Measurements from ENCODE around the gene MOCS1.

The MOCS1 gene

GRCh38 chr6:39927159-39927558 lies 7.1 kb downstream of the MOCS1 start:
- no peak overlapping the region for H3K4me3 ChIP-seq (ENCODE audit: low read depth, low read length)
- no peak for DNase-seq (ENCODE audit: low read depth)

DNA sequence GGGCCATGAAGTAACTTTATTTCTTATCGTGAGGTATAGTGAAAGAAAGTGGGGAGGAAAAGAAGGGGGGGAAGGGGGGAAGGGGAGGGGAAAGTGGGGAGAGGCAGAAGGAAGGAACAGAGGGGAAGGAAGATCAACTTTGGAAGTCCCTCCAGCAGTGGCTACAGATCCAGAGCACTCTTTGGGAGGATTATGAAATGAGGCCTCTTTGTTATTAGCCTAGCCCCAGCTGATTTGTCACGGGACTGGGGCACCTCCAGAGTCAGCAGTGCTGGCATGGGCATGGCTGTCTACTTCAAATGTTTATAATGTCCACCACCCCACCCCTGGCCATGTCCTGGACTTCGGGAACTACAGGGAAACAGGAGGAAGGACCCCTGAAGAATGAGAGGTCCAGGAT lies 7.6 kb downstream of the MOCS1 start:
- no peak for DNase-seq (ENCODE audit: low read depth)
- H3K4me3 ChIP-seq (ENCODE audit: low read depth, low read length), result no peak overlapping the region

- no peak for DNase-seq (ENCODE audit: low read depth)
- H3K4me3 ChIP-seq (ENCODE audit: low read depth, low read length), result no peak overlapping the region
These were observed 8.4 kb downstream of the MOCS1 start for GRCh38 chr6:39925931-39926290.

DNA sequence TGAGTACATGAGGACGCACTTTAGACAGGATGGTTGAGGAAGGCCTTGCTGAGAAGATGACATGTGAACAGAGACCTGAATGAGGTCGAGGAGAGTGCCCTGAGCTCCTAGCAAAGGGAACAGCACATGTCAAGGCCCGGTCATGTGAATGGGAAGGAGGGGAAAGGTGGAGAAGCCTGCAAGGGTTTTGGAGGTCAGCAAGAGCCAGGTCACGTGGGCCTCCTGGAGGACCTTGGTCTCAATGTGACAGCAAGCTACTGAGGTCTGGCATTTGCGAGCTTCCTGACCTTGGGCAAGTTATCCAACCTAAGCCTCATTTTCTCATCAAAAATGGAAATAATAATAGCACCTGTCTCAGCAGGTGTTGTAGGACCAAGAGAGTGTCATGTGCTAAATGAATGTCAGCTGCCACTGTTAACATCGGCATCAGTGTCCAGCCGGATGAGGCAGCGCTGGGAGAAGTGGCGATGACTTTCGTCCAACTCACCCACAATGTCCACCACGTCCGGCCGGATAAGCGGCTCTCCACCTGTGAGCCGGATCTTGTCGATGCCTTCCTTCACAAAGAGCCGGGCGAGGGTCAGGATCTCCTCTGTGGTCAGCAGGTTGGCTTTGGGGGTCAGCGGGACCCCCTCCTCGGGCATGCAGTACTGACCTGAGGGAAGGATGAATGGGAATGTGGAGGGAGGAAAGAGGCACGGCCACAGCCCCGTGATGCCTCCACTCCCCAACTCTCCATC lies 8.9 kb downstream of the MOCS1 start:
- no peak for DNase-seq (ENCODE audit: low read depth)
- no peak overlapping the region for H3K4me3 ChIP-seq (ENCODE audit: low read depth, low read length)

- DNase-seq (ENCODE audit: low read depth), result no peak
- no peak overlapping the region for H3K4me3 ChIP-seq (ENCODE audit: low read depth, low read length)
These were observed 10.0 kb downstream of the MOCS1 start for GRCh38 chr6:39924283-39924682.

GRCh38 chr6:39923861-39924260 lies 10.4 kb downstream of the MOCS1 start:
- no peak for DNase-seq (ENCODE audit: low read depth)

DNA sequence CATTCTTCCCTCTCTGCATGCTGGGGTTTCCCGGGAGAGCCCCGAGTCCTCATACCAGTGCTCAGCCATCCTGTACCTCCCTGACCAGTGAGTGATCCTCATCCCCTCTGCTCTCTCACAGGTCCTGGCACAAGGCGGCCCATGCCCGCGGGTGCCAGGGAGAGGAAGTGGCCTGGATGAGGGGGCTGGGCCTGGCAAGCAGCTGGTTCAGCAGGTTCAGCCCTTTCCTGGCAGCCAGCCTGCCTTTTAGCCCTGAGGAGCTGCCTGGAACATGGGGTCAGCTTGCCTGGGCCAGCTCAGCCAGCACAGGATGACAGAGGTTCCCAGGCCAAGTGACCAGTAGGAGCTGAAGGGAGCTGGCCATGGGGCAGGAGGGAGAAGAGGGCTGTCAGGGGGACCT lies 10.9 kb downstream of the MOCS1 start:
- no peak for DNase-seq (ENCODE audit: low read depth)
- no peak overlapping the region for H3K4me3 ChIP-seq (ENCODE audit: low read depth, low read length)

More at GRCh38 chr6:39923861-39924260, 10.4 kb downstream of the MOCS1 start:
- H3K4me3 ChIP-seq (ENCODE audit: low read depth, low read length), result no peak overlapping the region

GRCh38 chr6:39922821-39923220 lies 11.4 kb downstream of the MOCS1 start:
- no peak for DNase-seq (ENCODE audit: low read depth)
- no peak overlapping the region for H3K4me3 ChIP-seq (ENCODE audit: low read depth, low read length)

DNA sequence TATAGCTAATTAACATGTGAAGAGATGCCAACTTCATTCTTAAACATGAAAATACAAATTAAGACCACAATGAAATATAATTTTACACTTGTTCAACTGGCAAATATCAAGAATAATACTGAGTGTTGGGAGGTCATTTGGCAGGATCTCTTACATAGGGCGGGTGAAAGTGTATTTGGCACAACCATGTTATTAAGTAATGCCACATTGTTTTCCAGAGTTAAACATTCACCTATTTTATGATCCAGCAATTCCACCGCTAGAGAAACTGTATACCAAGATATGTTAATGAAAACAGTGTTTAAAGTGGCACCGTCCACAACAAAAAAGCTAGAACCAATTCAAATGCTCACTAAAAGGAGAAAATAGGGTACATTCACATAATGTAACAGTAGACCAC lies 14.1 kb downstream of the MOCS1 start:
- DNase-seq (ENCODE audit: low read depth), result no peak
- H3K4me3 ChIP-seq (ENCODE audit: low read depth, low read length), result no peak overlapping the region

GRCh38 chr6:39918831-39919230 lies 15.4 kb downstream of the MOCS1 start:
- no peak for DNase-seq (ENCODE audit: low read depth)
- H3K4me3 ChIP-seq (ENCODE audit: low read depth, low read length), result no peak overlapping the region

DNA sequence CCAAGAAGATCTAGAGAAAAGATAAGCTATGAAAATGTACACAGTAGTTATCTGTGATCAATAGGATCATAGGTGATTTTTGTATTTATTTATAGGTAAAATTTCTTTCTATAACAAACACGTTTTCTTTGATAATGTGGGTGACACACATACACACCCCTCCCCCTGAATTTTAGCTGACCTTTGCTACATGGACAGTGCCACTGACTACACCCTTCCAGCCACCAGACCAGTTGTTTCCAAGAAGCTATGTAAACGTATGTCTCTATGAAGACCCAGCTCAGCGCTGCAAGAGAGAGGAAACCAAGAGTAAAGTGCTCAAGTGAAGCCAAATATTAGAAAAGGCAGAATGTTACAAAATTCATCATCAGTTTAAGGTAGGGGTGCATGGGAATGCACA lies 16.3 kb downstream of the MOCS1 start:
- no peak for DNase-seq (ENCODE audit: low read depth)

GRCh38 chr6:39917329-39917728 lies 16.9 kb downstream of the MOCS1 start:
- DNase-seq (ENCODE audit: low read depth), result no peak
- H3K4me3 ChIP-seq (ENCODE audit: low read depth, low read length), result no peak overlapping the region

More for the DNA sequence above, 16.3 kb downstream of the MOCS1 start:
- H3K4me3 ChIP-seq (ENCODE audit: low read depth, low read length), result no peak overlapping the region

- no peak for DNase-seq (ENCODE audit: low read depth)
These were observed 18.4 kb downstream of the MOCS1 start for GRCh38 chr6:39915866-39916265.

GRCh38 chr6:39914239-39914638 lies 20.0 kb downstream of the MOCS1 start:
- DNase-seq (ENCODE audit: low read depth), result no peak
- no peak overlapping the region for H3K4me3 ChIP-seq (ENCODE audit: low read depth, low read length)

More at GRCh38 chr6:39915866-39916265, 18.4 kb downstream of the MOCS1 start:
- H3K4me3 ChIP-seq (ENCODE audit: low read depth, low read length), result no peak overlapping the region

- H3K4me3 ChIP-seq (ENCODE audit: low read depth, low read length), result no peak overlapping the region
- no peak for DNase-seq (ENCODE audit: low read depth)
These were observed 20.8 kb downstream of the MOCS1 start for GRCh38 chr6:39913391-39913916.

DNA sequence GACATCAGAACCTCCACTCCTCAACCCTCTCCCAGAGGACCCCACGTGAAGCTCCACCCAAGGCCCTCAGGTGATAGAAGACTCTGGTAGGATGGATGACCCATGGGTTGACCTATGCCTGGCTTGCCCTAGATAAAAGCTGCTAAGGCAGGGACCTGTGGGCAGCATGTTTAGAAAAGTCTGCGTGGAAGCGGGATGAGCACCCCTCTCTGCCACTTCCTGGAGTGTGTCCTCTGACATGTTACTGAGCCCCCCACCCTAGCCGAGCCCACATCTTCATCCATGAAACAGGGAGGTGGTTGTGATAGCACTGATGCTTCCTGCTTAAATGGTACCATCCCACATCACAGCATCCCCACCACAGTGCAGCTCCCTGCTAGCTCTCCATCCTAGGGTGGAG lies 21.8 kb downstream of the MOCS1 start:
- no peak overlapping the region for H3K4me3 ChIP-seq (ENCODE audit: low read depth, low read length)
- DNase-seq (ENCODE audit: low read depth), result no peak

DNA sequence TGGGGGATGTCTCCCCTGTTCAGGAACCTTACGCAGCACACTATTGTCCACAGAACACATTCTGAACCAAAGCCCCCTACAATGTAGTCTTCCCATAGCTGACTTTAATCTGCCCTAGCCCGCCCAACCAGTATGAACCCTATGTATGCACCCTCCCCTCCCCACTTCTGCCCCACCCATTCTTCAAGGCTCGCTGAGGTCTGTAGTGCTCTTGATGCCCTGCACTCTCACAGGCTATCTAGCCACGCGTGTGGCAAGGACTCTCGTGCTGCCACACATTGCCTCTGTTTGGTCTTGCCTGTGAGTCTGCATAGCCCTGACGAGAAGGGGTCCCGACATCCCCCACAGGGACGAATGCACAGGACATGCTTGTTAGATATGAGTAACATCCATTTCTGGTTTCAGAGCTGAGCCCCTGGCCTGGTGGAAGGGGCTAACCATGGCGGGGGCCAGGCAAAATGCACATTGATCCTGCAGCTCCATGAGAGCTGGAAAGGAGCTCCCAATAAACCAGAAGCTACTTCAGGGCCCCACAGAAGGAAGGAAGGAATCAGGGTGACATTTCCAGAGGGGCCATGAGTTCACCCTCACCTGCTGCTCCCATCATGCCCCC lies 22.6 kb downstream of the MOCS1 start:
- DNase-seq (ENCODE audit: low read depth), result no peak
- no peak overlapping the region for H3K4me3 ChIP-seq (ENCODE audit: low read depth, low read length)

- no peak overlapping the region for H3K4me3 ChIP-seq (ENCODE audit: low read depth, low read length)
- no peak for DNase-seq (ENCODE audit: low read depth)
These were observed 23.5 kb downstream of the MOCS1 start for GRCh38 chr6:39910744-39911143.

GRCh38 chr6:39910164-39910563 lies 24.1 kb downstream of the MOCS1 start:
- DNase-seq (ENCODE audit: low read depth), result no peak
- H3K4me3 ChIP-seq (ENCODE audit: low read depth, low read length), result no peak overlapping the region

- no peak overlapping the region for H3K4me3 ChIP-seq (ENCODE audit: low read depth, low read length)
These were observed 24.6 kb downstream of the MOCS1 start for GRCh38 chr6:39909701-39910100.

More at GRCh38 chr6:39909701-39910100, 24.6 kb downstream of the MOCS1 start:
- no peak for DNase-seq (ENCODE audit: low read depth)

Measured in skeletal muscle cell (primary cell).